GM23338 (cell line): ENCODE measurements around the gene LTN1. TPM values are rescaled to one million over a fixed set of nuclear protein-coding genes. Genes with fewer than 3 reads are reported as not detected.

Experiments used
- ATAC-seq: fragments of 200-7000 bp; cut with Tn5 transposase; 3 replicates; pipeline ENCODE4 v1.9.1; 2020
- DNase-seq: peaks from one replicate; pipeline ENCODE4 v3.0.0-alpha.2; 2015; ENCODE audit warnings: low spot score
- H2AFZ ChIP-seq: fragments of 200-600 bp; sonication (generic); 2 replicates; pipeline ENCODE4 v1.8.0; 2016; ENCODE audit warnings: antibody characterized with exemption, mild to moderate bottlenecking, moderate library complexity
- H3F3A ChIP-seq: fragments of 200-600 bp; sonication (generic); replicated peaks from 2 replicates; pipeline ENCODE4 v1.8.0; 2017; ENCODE audit warnings: antibody characterized with exemption, mixed run types, low read depth
- H3K27ac ChIP-seq: fragments of 200-600 bp; sonication (generic); 2 replicates; pipeline ENCODE4 v1.6.1; 2016; ENCODE audit warnings: low read depth
- H3K27me3 ChIP-seq: fragments of 200-600 bp; sonication (generic); 2 replicates; pipeline ENCODE4 v1.8.0; 2016; ENCODE audit warnings: mild to moderate bottlenecking, mixed run types, moderate library complexity; ENCODE audit not compliant: insufficient read depth
- H3K36me3 ChIP-seq: fragments of 200-600 bp; sonication (generic); 2 replicates; pipeline ENCODE4 v1.8.0; 2016; ENCODE audit warnings: mild to moderate bottlenecking; ENCODE audit not compliant: insufficient read depth
- H3K4me1 ChIP-seq: fragments of 200-600 bp; sonication (generic); 2 replicates; pipeline ENCODE4 v1.8.0; 2016; ENCODE audit warnings: mild to moderate bottlenecking, moderate library complexity; ENCODE audit not compliant: insufficient read depth
- H3K4me2 ChIP-seq: fragments of 200-600 bp; sonication (generic); 2 replicates; pipeline ENCODE4 v1.7.1; 2017; ENCODE audit warnings: mixed run types
- H3K4me3 ChIP-seq: fragments of 200-600 bp; sonication (generic); 2 replicates; pipeline ENCODE4 v1.6.1; 2016; ENCODE audit warnings: mixed run types
- H3K79me2 ChIP-seq: fragments of 200-600 bp; sonication (generic); replicated peaks from 2 replicates; pipeline ENCODE4 v1.8.0; 2017; ENCODE audit warnings: mild to moderate bottlenecking; ENCODE audit not compliant: insufficient read depth
- H3K9me2 ChIP-seq: fragments of 200-600 bp; sonication (generic); 2 replicates; pipeline ENCODE4 v1.8.0; 2017; ENCODE audit not compliant: insufficient read depth
- H4K20me1 ChIP-seq: fragments of 200-600 bp; sonication (generic); replicated peaks from 2 replicates; pipeline ENCODE4 v1.8.0; 2017; ENCODE audit warnings: mild to moderate bottlenecking; ENCODE audit not compliant: insufficient read depth
- H3K27ac Mint-ChIP-seq: 2 replicates; pipeline ENCODE4 v1.8.0; 2020; ENCODE audit warnings: inconsistent platforms, mild to moderate bottlenecking, moderate library complexity, mixed read lengths
- H3K27me3 Mint-ChIP-seq: 3 replicates; pipeline ENCODE4 v1.8.0; 2022; ENCODE audit warnings: low read depth, mild to moderate bottlenecking, moderate library complexity, mixed read lengths, inconsistent platforms; ENCODE audit not compliant: insufficient read depth, poor library complexity
- H3K36me3 Mint-ChIP-seq: 3 replicates; pipeline ENCODE4 v1.8.0; 2021; ENCODE audit warnings: low read depth, mild to moderate bottlenecking, inconsistent platforms, moderate library complexity, mixed read lengths
- H3K4me1 Mint-ChIP-seq: 3 replicates; pipeline ENCODE4 v1.8.0; 2020; ENCODE audit warnings: mild to moderate bottlenecking, inconsistent platforms, mixed read lengths
- H3K4me3 Mint-ChIP-seq: 3 replicates; pipeline ENCODE4 v1.8.0; 2021; ENCODE audit warnings: moderate library complexity, mild to moderate bottlenecking, inconsistent platforms, mixed read lengths
- H3K9me3 Mint-ChIP-seq: 3 replicates; pipeline ENCODE4 v1.8.0; 2020; ENCODE audit warnings: moderate library complexity, mild to moderate bottlenecking, inconsistent platforms, mixed read lengths
- CTCF ChIP-seq, 2 experiments: fragments of 200-600 bp in 1 of 2; sonication (generic) in 1 of 2; conservative IDR thresholded peaks; 2 replicates each; pipeline versions ENCODE4 v1.5.1 to v1.6.1; 2016 to 2017; ENCODE audit warnings: antibody characterized with exemption in 2 of 2, low read depth in 2 of 2, mild to moderate bottlenecking in 2 of 2, moderate library complexity in 1 of 2
- ETS1 ChIP-seq: IDR thresholded peaks from 2 replicates; pipeline ENCODE4 v1.6.1; 2016; ENCODE audit warnings: antibody characterized with exemption
- EZH2 ChIP-seq: fragments of 200-600 bp; sonication (generic); IDR thresholded peaks from one replicate; pipeline ENCODE4 v1.8.0; 2017; ENCODE audit warnings: antibody characterized with exemption, mild to moderate bottlenecking, low read depth; ENCODE audit not compliant: unreplicated experiment
- EZH2phosphoT487 ChIP-seq: fragments of 200-600 bp; sonication (generic); IDR thresholded peaks from one replicate; pipeline ENCODE4 v1.8.1; 2018; ENCODE audit warnings: antibody characterized with exemption; ENCODE audit not compliant: unreplicated experiment
- JUNB ChIP-seq: IDR thresholded peaks from one replicate; pipeline ENCODE4 v1.6.1; 2016; ENCODE audit warnings: antibody characterized with exemption; ENCODE audit not compliant: unreplicated experiment
- NANOG ChIP-seq: IDR thresholded peaks from 2 replicates; pipeline ENCODE4 v1.6.1; 2016; ENCODE audit warnings: antibody characterized with exemption, borderline replicate concordance
- POLR2AphosphoS5 ChIP-seq: IDR thresholded peaks from 2 replicates; pipeline ENCODE4 v1.6.1; 2016; ENCODE audit warnings: antibody characterized with exemption, low read depth
- STAT1 ChIP-seq: IDR thresholded peaks from one replicate; pipeline ENCODE4 v1.6.1; 2016; ENCODE audit warnings: antibody characterized with exemption; ENCODE audit not compliant: unreplicated experiment
- ZNF331 ChIP-seq: fragments of 250-450 bp; sonication (Bioruptor Pico); IDR thresholded peaks from 2 replicates; pipeline ENCODE4 v1.5.0; 2020; ENCODE audit warnings: low read depth, mild to moderate bottlenecking, moderate library complexity
- ZNF462 ChIP-seq: fragments of 250-450 bp; sonication (Bioruptor Pico); IDR thresholded peaks from 2 replicates; pipeline ENCODE4 v1.5.0; 2020; ENCODE audit warnings: mild to moderate bottlenecking, moderate library complexity
- polyA plus RNA-seq: library from polyadenylated mRNA; unstranded; fragments of >200 nt; fragmentation: Nextera tagmentation; extraction: Ambion mirVana; gene quantifications from 2 replicates; pipeline ENCODE4 v1.2.1, GENCODE V29; 2016
- total RNA-seq: library from RNA; depleted of rRNA; stranded (reverse); fragments of >200 nt; shearing (Covaris generic); gene quantifications from 2 replicates; pipeline ENCODE4 v1.2.3, GENCODE V29; 2014

The LTN1 gene
- total and polyA plus RNA-seq, 2 experiments from 2014 or later = 11.1 to 26.1 TPM

- TF ChIP-seq POLR2AphosphoS5 = no peak
Observed at GRCh38 chr21:28962465-28962864, 30.2 kb downstream of the LTN1 start (continued).

GRCh38 chr21:28961927-28962326 lies 30.8 kb downstream of the LTN1 start:
- Mint-ChIP-seq H3K27me3 (no peaks in the 10 kb centered on the region), H3K27ac (no peak overlapping the region), H3K36me3 (peaks cover 4% of the 10 kb centered on the region), H3K4me3 (no peak overlapping the region), H3K9me3 (no peaks in the 10 kb centered on the region), H3K4me1 (no peaks in the 10 kb centered on the region)
- TF ChIP-seq CTCF (conservative IDR thresholded peaks at IDR 0.05; ENCODE audit: low read depth in 2 of 2) = no peak
- TF ChIP-seq NANOG = no peak
- no peak for TF ChIP-seq EZH2phosphoT487
- TF ChIP-seq EZH2 = no peak
- no peak for TF ChIP-seq STAT1
- TF ChIP-seq POLR2AphosphoS5 = no peak
- TF ChIP-seq JUNB = no peak
- TF ChIP-seq ZNF462 (CRISPR knock-in tag) = no peak
- TF ChIP-seq ETS1 = no peak
- TF ChIP-seq ZNF331 (CRISPR knock-in tag) = no peak
- H2AFZ ChIP-seq = no peak overlapping the region
- peaks cover 3% of the 10 kb centered on the region; the same call in 1 of the 2 replicates for H3K36me3 ChIP-seq
- H3K27ac ChIP-seq = no peak overlapping the region
- H4K20me1 ChIP-seq = no peaks in the 10 kb centered on the region; the same call in 1 of the 2 replicates
- no peaks in the 10 kb centered on the region for H3F3A ChIP-seq
- no peaks in the 10 kb centered on the region for H3K4me1 ChIP-seq
- H3K79me2 ChIP-seq = no peaks in the 10 kb centered on the region
- H3K9me2 ChIP-seq = no peaks in the 10 kb centered on the region
- no peak overlapping the region for H3K4me2 ChIP-seq
- H3K4me3 ChIP-seq = no peak overlapping the region
- no peak for ATAC-seq
- no peak for DNase-seq
- no peaks in the 10 kb centered on the region for H3K27me3 ChIP-seq
